Measurements from ENCODE around the gene ZNF516. TPM values are rescaled to one million over a fixed set of nuclear protein-coding genes. Genes with fewer than 3 reads are reported as not detected.

Gene ZNF516
- total and polyA plus RNA-seq, 10 of the 15 experiments (the other 5 are each of a cell fraction or from before 2014, with no cell fraction given), result 2.0 to 32.0 (median 8.3) TPM

DNA sequence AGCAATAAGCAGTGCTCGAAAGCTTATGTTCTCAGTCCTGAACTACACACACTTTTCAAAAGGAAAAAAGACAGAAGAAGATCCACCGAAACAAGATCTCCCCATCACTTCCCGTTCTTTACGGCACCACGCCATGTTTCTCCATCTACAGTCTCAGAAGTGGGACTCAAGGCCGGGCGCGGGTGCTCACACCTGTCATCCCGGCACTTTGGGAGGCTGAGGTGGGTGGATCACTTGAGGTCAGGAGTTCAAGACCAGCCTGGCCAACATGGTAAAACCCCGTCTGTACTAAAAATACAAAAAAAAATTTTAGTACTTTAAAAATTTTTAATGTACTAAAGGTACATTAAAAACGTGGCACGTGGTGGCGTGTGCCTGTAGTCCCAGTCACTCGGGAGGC lies 31.2 kb downstream of the ZNF516 start:
- 89% methylated on average over 14 of the region's 14 CpGs for WGBS (ENCODE audit: insufficient coverage, insufficient replicate concordance, low lambda C conversion rate, missing lambda C conversion rate)
- Histone ChIP-seq H3K36me3 (ENCODE audit: control insufficient read depth in 2 of 2, insufficient read depth in 2 of 2, low read length in 1 of 2) (peaks cover 0 to 8% of the 10 kb centered on the region in 2 experiments; a peak in 3 of 4 replicates), H3K27ac (ENCODE audit: control insufficient read depth, insufficient read depth) (no peak overlapping the region), H4K20me1 (ENCODE audit: control insufficient read depth, insufficient read depth) (peaks cover 3% of the 10 kb centered on the region; the same call in 1 of the 2 replicates), H3K27me3 (replicated peaks in 1 of 2; ENCODE audit: control insufficient read depth in 2 of 2, insufficient read depth in 2 of 2, low read length in 1 of 2) (no peaks in the 10 kb centered on the region), H3K79me2 (ENCODE audit: control insufficient read depth, insufficient read depth, low read length) (peaks cover 56% of the 10 kb centered on the region), H2AFZ (ENCODE audit: control insufficient read depth, low read depth, low read length) (no peak overlapping the region), H3K9ac (ENCODE audit: control insufficient read depth, insufficient read depth, low read length) (no peak overlapping the region), H3K4me1 (ENCODE audit: control insufficient read depth, insufficient read depth, low read length) (peaks cover 13% of the 10 kb centered on the region), H3K4me2 (ENCODE audit: control insufficient read depth, insufficient read depth) (no peak overlapping the region), H3K9me3 (replicated peaks; ENCODE audit: control insufficient read depth, insufficient read depth, low read length) (no peaks in the 10 kb centered on the region), H3K4me3 (no peak overlapping the region)
- CTCF ChIA-PET, result interaction anchor here (0.6 to 1.0 kb wide), 2 partner anchors 10 to 49 kb away, joined by 3 to 4 read pairs; no protein-coding TSS in a partner anchor
- FAIRE-seq, result no peak
- intact Hi-C loops (cut with micrococcal nuclease; ENCODE audit: unreplicated experiment), result no loop called here
- POLR2A ChIA-PET, result no interaction called here
- RAD21 ChIA-PET (ENCODE audit: unreplicated experiment), result no interaction called here
- no peak for TF ChIP-seq ZNF274 (IDR thresholded peaks at IDR 0.05; ENCODE audit: insufficient read depth, insufficient read length)
- no peak for TF ChIP-seq MEF2B (IDR thresholded peaks at IDR 0.05; ENCODE audit: partially characterized antibody, poor library complexity, severe bottlenecking)
- TF ChIP-seq JUNB (IDR thresholded peaks at IDR 0.05), result no peak
- TF ChIP-seq HDAC2 (IDR thresholded peaks at IDR 0.05), result no peak
- TF ChIP-seq ZZZ3 (IDR thresholded peaks at IDR 0.05; ENCODE audit: control insufficient read depth, insufficient read length, low read depth), result no peak
- no peak for TF ChIP-seq ZNF384 (IDR thresholded peaks at IDR 0.05; ENCODE audit: borderline replicate concordance, low read depth, low read length)
- TF ChIP-seq ETV6 (conservative IDR thresholded peaks at IDR 0.05 in 1 of 2, IDR thresholded peaks at IDR 0.05 in 1 of 2; ENCODE audit: borderline replicate concordance in 1 of 2, low read depth in 1 of 2), result no peak
- TF ChIP-seq YY1 (IDR thresholded peaks at IDR 0.05; ENCODE audit: low read depth, low read length), result no peak
- in situ Hi-C loops (cut with MboI), result no loop called here
- no peak for DNase-seq (ENCODE audit: low read depth, low spot score)
- no TSS peak for BruUV-seq (replicated peaks)
- no peak for ATAC-seq
- SMC1A ChIA-PET (ENCODE audit: uncharacterized antibody, unreplicated experiment), result interaction anchor here (0.7 to 2.3 kb wide), 2 partner anchors 10 to 12 kb away, joined by 3 to 10 read pairs; no protein-coding TSS in a partner anchor

All from GM12878 (cell line).